Mesothelial cell of epicardium (in vitro differentiated cells): ENCODE results near the gene KCTD20. TPM values are rescaled to one million over a fixed set of nuclear protein-coding genes. Genes with fewer than 3 reads are reported as not detected.

Experiments used
- DNase-seq, 2 experiments: peaks; one replicate each; pipeline ENCODE4 v3.0.0; 2021; ENCODE audit warnings: low spot score in 2 of 2; ENCODE audit not compliant: unreplicated experiment in 2 of 2
- H3K27ac Mint-ChIP-seq: 2 replicates; pipeline ENCODE4 v1.8.0; 2021; ENCODE audit warnings: mixed read lengths
- H3K27me3 Mint-ChIP-seq: 2 replicates; pipeline ENCODE4 v1.8.0; 2021; ENCODE audit warnings: low read depth, mixed read lengths
- H3K36me3 Mint-ChIP-seq: 2 replicates; pipeline ENCODE4 v1.8.0; 2021; ENCODE audit warnings: mixed read lengths
- H3K4me1 Mint-ChIP-seq: 2 replicates; pipeline ENCODE4 v1.8.0; 2021; ENCODE audit warnings: mixed read lengths
- H3K4me3 Mint-ChIP-seq: 2 replicates; pipeline ENCODE4 v1.8.0; 2021; ENCODE audit warnings: mild to moderate bottlenecking, moderate library complexity, mixed read lengths
- H3K9me3 Mint-ChIP-seq: 2 replicates; pipeline ENCODE4 v1.8.0; 2021; ENCODE audit warnings: mixed read lengths
- total RNA-seq: library from RNA; stranded (reverse); gene quantifications from 3 replicates; pipeline ENCODE4 v1.2.1, GENCODE V29; 2021
- TF ChIP-seq, protein P1 (sequence below): fragments of 200-600 bp; sonication (generic); IDR thresholded peaks from one replicate; pipeline ENCODE4 v1.5.0; 2021; ENCODE audit warnings: antibody characterized with exemption; ENCODE audit not compliant: unreplicated experiment

The KCTD20 gene
- total RNA-seq, 1 donor from 2014 or later, result 39.9 TPM

DNA sequence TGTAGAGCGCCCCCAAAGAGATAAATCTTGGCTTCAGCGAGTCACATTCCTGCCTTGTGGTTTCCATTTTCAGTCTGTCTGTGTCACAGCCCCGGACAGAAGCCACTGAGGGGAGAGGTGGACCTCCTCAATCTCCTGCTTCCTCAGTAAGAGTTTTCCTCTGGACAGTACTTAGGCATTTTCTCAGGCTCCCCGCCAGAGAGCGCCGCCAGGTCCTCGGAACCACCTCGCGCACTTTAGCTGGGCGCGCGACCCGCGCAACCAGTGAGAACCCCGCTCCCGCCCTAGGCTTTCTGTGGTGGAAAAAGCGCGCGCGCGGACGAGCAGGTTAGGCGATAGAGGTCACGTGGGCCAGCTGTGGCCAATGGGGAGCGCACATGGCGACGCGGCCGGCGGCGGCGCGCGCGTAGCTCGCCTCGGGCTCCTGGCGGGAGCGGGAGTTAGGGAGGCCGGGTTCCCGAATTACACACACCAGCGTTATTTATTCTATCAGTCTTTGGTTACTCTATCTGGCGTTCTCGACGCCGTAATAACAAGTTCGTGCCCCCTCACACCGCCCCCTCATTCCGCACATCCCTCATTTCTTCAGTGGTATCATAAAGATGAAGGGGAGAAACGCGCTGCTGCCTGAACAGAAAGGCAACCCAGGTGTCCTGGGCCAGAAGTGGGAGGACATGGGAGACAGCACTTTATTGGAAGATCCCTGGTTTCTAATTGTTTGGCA is 19.5 kb upstream of the KCTD20 start:
- peak; percentile 98 to 99 for DNase-seq
- TF ChIP-seq, protein P1, sequence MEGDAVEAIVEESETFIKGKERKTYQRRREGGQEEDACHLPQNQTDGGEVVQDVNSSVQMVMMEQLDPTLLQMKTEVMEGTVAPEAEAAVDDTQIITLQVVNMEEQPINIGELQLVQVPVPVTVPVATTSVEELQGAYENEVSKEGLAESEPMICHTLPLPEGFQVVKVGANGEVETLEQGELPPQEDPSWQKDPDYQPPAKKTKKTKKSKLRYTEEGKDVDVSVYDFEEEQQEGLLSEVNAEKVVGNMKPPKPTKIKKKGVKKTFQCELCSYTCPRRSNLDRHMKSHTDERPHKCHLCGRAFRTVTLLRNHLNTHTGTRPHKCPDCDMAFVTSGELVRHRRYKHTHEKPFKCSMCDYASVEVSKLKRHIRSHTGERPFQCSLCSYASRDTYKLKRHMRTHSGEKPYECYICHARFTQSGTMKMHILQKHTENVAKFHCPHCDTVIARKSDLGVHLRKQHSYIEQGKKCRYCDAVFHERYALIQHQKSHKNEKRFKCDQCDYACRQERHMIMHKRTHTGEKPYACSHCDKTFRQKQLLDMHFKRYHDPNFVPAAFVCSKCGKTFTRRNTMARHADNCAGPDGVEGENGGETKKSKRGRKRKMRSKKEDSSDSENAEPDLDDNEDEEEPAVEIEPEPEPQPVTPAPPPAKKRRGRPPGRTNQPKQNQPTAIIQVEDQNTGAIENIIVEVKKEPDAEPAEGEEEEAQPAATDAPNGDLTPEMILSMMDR, result peak; percentile 30
- Mint-ChIP-seq H3K27ac (peak overlapping the region; percentile 93), H3K4me3 (peak overlapping the region; percentile 76), H3K36me3 (no peaks in the 10 kb centered on the region), H3K9me3 (peaks cover 3% of the 10 kb centered on the region), H3K4me1 (peaks cover 20% of the 10 kb centered on the region), H3K27me3 (no peaks in the 10 kb centered on the region)

DNA sequence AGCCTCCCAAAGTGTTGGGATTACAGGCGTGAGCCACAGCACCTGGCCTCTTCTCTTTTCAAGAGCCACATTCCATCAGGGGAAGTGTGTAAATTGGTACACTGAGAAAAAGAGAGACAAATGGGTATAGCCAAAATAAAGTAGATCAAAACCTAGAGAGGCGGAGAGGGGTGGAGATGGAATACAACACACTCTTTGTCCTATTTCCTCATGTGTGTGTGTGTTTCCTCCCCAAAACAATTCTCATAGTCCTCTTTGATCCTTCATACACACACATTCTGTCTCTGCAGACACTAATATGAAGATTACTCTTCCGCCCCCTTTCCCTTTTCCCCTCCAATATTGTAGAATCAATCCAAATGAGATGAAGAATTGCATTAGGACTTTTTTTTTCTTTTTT is 16.2 kb upstream of the KCTD20 start:
- DNase-seq, result no peak
- TF ChIP-seq, protein P1, result no peak

DNA sequence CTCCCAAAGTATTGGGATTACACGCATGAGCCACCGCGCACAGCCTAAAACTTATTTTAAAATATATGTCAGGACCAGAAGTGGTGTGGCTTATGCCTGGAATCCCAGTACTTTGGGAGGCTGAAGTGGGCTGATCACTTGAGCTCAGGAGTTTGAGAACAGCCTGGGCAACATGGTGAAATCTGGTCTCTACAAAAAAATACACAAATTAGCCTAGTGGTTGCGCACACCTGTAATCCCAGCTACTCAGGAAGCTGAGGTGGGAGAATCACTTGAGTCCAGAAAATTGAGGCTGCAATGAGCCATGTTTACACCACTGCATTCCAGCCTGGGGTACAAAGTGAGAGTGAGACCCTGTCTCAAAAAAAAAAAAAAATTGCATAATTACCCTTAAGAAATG is 13.9 kb upstream of the KCTD20 start:
- no peaks in the 10 kb centered on the region for H3K27me3 Mint-ChIP-seq
- no peak overlapping the region for H3K27ac Mint-ChIP-seq
- H3K36me3 Mint-ChIP-seq, result no peaks in the 10 kb centered on the region
- H3K4me3 Mint-ChIP-seq, result no peak overlapping the region
- TF ChIP-seq, protein P1, result no peak
- peaks cover 5% of the 10 kb centered on the region for H3K9me3 Mint-ChIP-seq
- no peak for DNase-seq
- H3K4me1 Mint-ChIP-seq, result peaks cover 11% of the 10 kb centered on the region

More for the DNA sequence above, 16.2 kb upstream of the KCTD20 start:
- no peak overlapping the region for H3K27ac Mint-ChIP-seq
- peaks cover 13% of the 10 kb centered on the region for H3K4me1 Mint-ChIP-seq
- H3K27me3 Mint-ChIP-seq, result no peaks in the 10 kb centered on the region
- no peaks in the 10 kb centered on the region for H3K36me3 Mint-ChIP-seq
- no peak overlapping the region for H3K4me3 Mint-ChIP-seq
- H3K9me3 Mint-ChIP-seq, result no peaks in the 10 kb centered on the region

DNA sequence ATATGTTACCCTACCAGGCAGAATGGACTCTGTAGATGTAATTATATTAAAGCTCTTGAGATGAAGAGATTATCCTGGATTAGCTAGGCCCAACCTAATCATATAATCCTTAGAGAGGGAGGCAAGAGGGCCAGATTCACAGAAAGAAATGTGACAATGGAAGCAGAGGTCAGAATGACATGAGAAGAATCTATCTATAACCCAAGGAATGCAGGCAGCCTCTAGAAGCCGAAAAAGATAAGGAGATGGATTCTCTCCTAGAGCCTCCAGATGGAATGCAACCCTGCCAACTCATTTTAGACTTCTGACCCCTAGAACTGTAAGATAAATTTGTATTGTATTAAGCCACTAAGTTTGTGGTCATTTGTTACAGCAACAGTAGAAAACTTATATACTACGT is 12.4 kb upstream of the KCTD20 start:
- Mint-ChIP-seq H3K36me3 (no peaks in the 10 kb centered on the region), H3K27ac (peak overlapping the region; percentile 28), H3K9me3 (peaks cover 5% of the 10 kb centered on the region), H3K27me3 (no peaks in the 10 kb centered on the region), H3K4me3 (no peak overlapping the region), H3K4me1 (peaks cover 7% of the 10 kb centered on the region)
- TF ChIP-seq, protein P1, result no peak
- DNase-seq, result no peak

DNA sequence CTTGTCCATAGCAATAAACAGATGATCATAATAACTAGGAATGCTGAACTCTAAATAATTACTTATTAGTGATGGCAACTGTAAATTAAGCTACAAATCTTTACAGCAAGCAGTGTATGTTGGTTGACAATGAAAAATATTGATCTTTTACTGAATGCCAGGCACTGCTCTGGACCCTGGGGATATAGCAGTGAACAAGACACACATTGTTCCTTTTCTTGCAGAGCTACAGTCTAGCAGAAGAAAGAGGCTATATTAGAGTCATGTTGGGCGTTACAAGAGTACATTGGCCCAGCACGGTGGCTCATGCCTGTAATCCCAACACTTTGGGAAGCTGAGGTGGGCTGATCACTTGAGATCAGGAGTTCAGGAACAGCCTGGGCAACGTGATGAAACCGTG is 11.6 kb upstream of the KCTD20 start:
- Mint-ChIP-seq H3K27ac (no peak overlapping the region), H3K4me1 (peaks cover 7% of the 10 kb centered on the region), H3K4me3 (no peak overlapping the region), H3K9me3 (peaks cover 5% of the 10 kb centered on the region), H3K27me3 (no peaks in the 10 kb centered on the region), H3K36me3 (no peaks in the 10 kb centered on the region)
- TF ChIP-seq, protein P1, result no peak
- no peak for DNase-seq
